ENCODE data around the gene FMN1.

FMN1 gene

DNA sequence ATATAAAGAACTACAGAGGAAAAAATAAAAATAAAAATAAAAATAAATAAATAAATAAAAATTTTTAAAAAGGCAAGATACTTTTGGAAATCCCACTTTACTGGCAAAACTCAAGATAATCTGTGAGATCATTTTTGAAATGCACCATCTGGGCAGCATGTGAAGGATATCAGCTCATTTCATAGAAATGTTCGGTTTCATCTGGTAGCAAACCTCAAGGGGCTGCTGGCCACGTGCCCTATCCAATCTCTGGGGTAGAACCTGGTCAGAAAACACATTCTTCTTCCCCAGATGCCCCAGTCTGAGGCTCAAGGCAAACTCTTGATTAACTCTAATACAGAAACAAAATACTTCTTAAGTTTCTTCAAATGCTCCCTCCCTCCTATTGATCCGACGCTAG lies 166.0 kb downstream of the FMN1 start:
- TF ChIP-seq, protein P1, sequence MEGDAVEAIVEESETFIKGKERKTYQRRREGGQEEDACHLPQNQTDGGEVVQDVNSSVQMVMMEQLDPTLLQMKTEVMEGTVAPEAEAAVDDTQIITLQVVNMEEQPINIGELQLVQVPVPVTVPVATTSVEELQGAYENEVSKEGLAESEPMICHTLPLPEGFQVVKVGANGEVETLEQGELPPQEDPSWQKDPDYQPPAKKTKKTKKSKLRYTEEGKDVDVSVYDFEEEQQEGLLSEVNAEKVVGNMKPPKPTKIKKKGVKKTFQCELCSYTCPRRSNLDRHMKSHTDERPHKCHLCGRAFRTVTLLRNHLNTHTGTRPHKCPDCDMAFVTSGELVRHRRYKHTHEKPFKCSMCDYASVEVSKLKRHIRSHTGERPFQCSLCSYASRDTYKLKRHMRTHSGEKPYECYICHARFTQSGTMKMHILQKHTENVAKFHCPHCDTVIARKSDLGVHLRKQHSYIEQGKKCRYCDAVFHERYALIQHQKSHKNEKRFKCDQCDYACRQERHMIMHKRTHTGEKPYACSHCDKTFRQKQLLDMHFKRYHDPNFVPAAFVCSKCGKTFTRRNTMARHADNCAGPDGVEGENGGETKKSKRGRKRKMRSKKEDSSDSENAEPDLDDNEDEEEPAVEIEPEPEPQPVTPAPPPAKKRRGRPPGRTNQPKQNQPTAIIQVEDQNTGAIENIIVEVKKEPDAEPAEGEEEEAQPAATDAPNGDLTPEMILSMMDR (IDR thresholded peaks at IDR 0.05; ENCODE audit: low read depth, low read length, missing control alignments) = no peak
- H3K4me3 ChIP-seq (replicated peaks; ENCODE audit: low read depth, low read length) = no peak overlapping the region

DNA sequence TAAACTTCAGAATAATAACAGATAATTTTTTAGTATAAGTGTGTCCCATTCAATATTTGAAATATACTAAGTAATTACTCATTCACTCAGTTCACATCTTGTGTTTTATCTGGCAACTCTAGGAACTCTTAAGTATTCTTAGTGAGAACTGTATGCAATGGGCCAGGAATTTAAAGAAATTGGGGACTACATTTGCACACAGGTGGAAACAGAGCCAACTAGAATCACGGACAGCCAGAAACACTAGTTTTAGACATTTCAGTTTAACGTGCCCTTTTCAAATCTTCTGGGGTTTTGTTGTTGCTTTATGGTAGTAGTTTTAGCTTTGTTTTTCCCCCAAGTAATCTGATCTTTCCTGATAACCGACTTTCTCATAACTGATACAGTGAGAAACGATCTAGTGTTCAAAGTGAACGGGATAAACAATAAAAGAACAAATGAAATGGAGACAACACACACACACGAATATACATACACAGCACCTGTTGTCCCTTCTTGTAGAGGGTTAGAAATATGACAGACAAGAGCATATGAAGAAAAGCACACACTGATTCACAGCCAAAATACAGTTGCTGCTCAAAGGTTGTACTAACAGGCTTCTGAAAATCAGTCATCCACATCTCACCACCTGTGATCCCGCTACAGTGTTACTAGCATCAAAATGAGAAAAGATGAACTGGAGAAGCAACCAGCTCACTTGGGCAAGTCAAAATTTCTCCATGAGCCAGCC lies 167.0 kb downstream of the FMN1 start:
- DNase-seq (ENCODE audit: extremely low read depth, low read depth) = no peak
- TF ChIP-seq, protein P1 (IDR thresholded peaks at IDR 0.05; ENCODE audit: low read depth, low read length, missing control alignments) = no peak
- H3K4me3 ChIP-seq (replicated peaks; ENCODE audit: low read depth, low read length) = no peak overlapping the region

More for the DNA sequence above, 166.0 kb downstream of the FMN1 start:
- peak; percentile 75 for DNase-seq (ENCODE audit: extremely low read depth, low read depth)

DNA sequence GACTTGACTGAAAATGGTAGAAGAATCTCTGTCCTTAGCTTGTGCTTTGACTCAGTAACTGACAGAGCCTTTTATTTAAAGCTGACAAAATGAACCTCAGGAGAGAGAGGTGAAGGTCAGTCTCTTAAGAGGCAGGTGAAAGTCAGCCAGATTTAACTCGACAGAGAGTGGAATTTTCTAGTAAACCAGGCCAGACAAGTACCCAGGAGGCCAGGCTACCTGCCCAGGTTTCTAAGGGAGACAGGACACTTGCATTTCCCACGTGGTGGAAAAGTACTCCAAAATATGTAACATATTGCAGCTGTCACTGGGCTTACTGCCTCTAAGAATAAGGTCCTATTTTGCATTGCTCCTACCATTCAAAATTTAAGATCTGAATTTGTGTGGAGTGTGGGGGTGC lies 167.9 kb downstream of the FMN1 start:
- no peak for DNase-seq (ENCODE audit: extremely low read depth, low read depth)
- no peak overlapping the region for H3K4me3 ChIP-seq (replicated peaks; ENCODE audit: low read depth, low read length)
- TF ChIP-seq, protein P1 (IDR thresholded peaks at IDR 0.05; ENCODE audit: low read depth, low read length, missing control alignments) = no peak

DNA sequence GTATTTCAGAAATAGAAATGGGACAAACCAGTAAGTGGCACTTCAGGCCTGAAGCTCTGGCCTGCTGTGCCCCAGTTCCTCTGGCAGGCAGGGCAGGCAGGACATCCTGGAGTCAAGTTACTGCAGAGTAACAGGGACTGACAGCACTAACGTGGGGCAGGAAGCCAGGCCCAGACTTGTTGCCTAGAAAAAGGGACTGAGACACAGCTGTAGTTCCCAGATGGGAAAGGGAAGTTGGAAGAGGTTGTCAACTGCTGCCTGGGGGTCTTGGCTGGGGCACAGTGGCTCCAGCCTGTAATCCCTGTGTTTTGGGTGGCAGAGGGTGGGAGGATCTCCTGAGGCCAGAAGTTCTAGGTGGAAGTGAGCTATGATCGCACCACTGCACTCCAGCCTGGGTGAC lies 171.9 kb downstream of the FMN1 start:
- TF ChIP-seq, protein P1 (IDR thresholded peaks at IDR 0.05; ENCODE audit: low read depth, low read length, missing control alignments) = no peak
- peak; percentile 60 for DNase-seq (ENCODE audit: extremely low read depth, low read depth)
- H3K4me3 ChIP-seq (replicated peaks; ENCODE audit: low read depth, low read length) = no peak overlapping the region

DNA sequence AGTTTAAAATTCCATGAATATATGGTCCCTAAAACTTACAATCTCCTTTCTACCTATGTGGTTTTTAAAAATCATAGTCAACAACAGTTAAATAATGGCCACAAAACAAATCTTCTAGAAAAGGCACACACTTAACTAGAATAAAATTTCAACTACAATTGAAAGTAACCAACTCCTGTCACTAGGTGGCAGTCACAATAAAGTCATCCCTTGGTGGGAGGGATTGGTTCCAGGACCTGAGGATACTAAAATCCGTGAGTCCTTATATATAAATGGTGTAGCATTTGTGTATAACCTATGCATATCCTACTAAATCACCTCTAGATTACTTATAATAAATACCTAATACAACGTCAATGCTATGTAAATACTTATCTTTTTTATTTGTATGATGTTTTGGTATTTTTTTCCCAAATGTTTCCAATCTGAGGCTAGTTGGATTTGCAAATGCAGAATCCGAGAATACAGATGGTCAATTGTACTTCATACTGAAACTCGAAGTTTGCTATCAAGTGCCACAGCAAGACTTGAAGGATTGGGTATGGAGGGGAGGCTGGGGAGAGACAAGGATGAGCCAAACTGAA lies 172.6 kb downstream of the FMN1 start:
- DNase-seq (ENCODE audit: extremely low read depth, low read depth) = peak; percentile 74
- no peak overlapping the region for H3K4me3 ChIP-seq (replicated peaks; ENCODE audit: low read depth, low read length)
- TF ChIP-seq, protein P1 (IDR thresholded peaks at IDR 0.05; ENCODE audit: low read depth, low read length, missing control alignments) = peak; percentile 57

- DNase-seq (ENCODE audit: extremely low read depth, low read depth) = no peak
- no peak overlapping the region for H3K4me3 ChIP-seq (replicated peaks; ENCODE audit: low read depth, low read length)
- TF ChIP-seq, protein P1 (IDR thresholded peaks at IDR 0.05; ENCODE audit: low read depth, low read length, missing control alignments) = no peak
Observed at GRCh38 chr15:33019354-33019981, 175.0 kb downstream of the FMN1 start.
